HG03139 (cell line): Measurements from ENCODE around the gene TNFRSF12A.
"Not testable (repeated sequence)": the region's sequence is repeated elsewhere in the genome, so short reads cannot be mapped to it uniquely, and the experiment has no call there.

Experiments used
- ATAC-seq: cut with Tn5 transposase; IDR thresholded peaks from one replicate; pipeline ENCODE4 v1.9.1; 2021; ENCODE audit not compliant: unreplicated experiment

The TNFRSF12A gene

GRCh38 chr16:3060339-3061127 is 40.4 kb downstream of the TNFRSF12A start:
- no peak for ATAC-seq

- no peak for ATAC-seq
Measured at GRCh38 chr16:3062553-3062952, 42.4 kb downstream of the TNFRSF12A start.

- ATAC-seq, result no peak
Measured at GRCh38 chr16:3063625-3064386, 43.6 kb downstream of the TNFRSF12A start.

GRCh38 chr16:3065069-3065741 is 45.0 kb downstream of the TNFRSF12A start, which contains the start of gene IL32:
Gene IL32 (plus strand): TSS chr16:3065640. CDS start chr16:3065812, 172 bp downstream.
- ATAC-seq, result no peak

- no peak for ATAC-seq
Measured at GRCh38 chr16:3065742-3066439, 45.7 kb downstream of the TNFRSF12A start.

- no peak for ATAC-seq
Measured at GRCh38 chr16:3066440-3066748, 46.2 kb downstream of the TNFRSF12A start.

- no peak for ATAC-seq
Measured at GRCh38 chr16:3068487-3068886, 48.3 kb downstream of the TNFRSF12A start.

- ATAC-seq, result not testable (repeated sequence)
Measured at GRCh38 chr16:3069146-3069545, 49.0 kb downstream of the TNFRSF12A start.

- ATAC-seq, result no peak
Measured at GRCh38 chr16:3070608-3071111, 50.5 kb downstream of the TNFRSF12A start.

GRCh38 chr16:3071655-3072054 is 51.5 kb downstream of the TNFRSF12A start:
- ATAC-seq, result no peak
